Activated naive CD8-positive, alpha-beta T cell treated with anti-CD3 and anti-CD28 coated beads for 36 hours (primary cell): ENCODE results near the gene COX19. TPM values are rescaled to one million over a fixed set of nuclear protein-coding genes. Genes with fewer than 3 reads are reported as not detected.
"Not testable (repeated sequence)": the region's sequence is repeated elsewhere in the genome, so short reads cannot be mapped to it uniquely, and the experiment has no call there.

Source experiments
- DNase-seq: peaks from one replicate; pipeline ENCODE4 v3.0.0; 2021
- H3K27ac Mint-ChIP-seq: one replicate; pipeline ENCODE4 v1.8.0; 2022; ENCODE audit warnings: mild to moderate bottlenecking, moderate library complexity, mixed read lengths
- H3K27me3 Mint-ChIP-seq: one replicate; pipeline ENCODE4 v1.8.0; 2022; ENCODE audit warnings: mild to moderate bottlenecking, mixed read lengths
- H3K36me3 Mint-ChIP-seq: one replicate; pipeline ENCODE4 v1.8.0; 2021; ENCODE audit warnings: mild to moderate bottlenecking, mixed read lengths
- H3K4me1 Mint-ChIP-seq: one replicate; pipeline ENCODE4 v1.8.0; 2021; ENCODE audit warnings: mixed read lengths
- H3K4me3 Mint-ChIP-seq: one replicate; pipeline ENCODE4 v1.8.0; 2022; ENCODE audit warnings: mild to moderate bottlenecking, moderate library complexity, mixed read lengths
- H3K9me3 Mint-ChIP-seq: one replicate; pipeline ENCODE4 v1.8.0; 2022; ENCODE audit warnings: mixed read lengths
- total RNA-seq, 2 experiments: library from RNA; stranded (reverse); gene quantifications; one replicate each; pipeline ENCODE4 v1.2.3, GENCODE V29; 2021

Gene COX19
- total RNA-seq, 2 experiments from 2014 or later: 17.7 to 18.1 TPM

DNA sequence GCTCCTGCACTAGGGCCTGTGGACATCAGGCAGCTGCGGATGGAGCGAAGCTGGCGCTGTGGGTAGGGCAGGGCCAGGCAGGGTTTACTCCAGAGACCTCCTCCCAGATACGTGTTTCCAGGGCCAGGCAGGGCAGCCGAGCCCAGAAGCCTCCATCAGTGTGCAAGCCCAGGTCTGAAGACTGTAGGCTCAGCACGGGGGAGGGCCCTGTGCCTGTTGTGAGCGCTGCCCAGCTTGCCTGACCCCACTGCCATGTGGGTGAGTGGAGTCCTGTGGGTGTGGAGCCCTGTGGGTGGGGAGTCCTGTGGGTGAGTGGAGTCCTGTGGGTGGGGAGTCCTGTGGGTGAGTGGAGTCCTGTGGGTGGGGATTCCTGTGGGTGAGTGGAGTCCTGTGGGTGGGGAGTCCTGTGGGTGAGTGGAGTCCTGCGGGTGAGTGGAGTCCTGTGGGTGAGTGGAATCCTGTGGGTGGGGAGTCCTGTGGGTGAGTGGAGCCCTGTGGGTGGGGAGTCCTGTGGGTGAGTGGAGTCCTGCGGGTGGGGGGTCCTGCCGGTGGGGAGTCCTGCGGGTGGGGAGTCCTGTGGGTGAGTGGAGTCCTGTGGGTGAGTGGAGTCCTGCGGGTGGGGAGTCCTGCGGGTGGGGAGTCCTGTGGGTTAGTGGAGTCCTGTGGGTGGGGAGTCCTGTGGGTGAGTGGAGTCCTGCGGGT lies 25.9 kb upstream of the COX19 start:
- not testable (repeated sequence) for DNase-seq, H3K27me3 Mint-ChIP-seq, H3K36me3 Mint-ChIP-seq, H3K9me3 Mint-ChIP-seq, H3K4me3 Mint-ChIP-seq, H3K4me1 Mint-ChIP-seq
- peak overlapping the region; percentile 25 for H3K27ac Mint-ChIP-seq

DNA sequence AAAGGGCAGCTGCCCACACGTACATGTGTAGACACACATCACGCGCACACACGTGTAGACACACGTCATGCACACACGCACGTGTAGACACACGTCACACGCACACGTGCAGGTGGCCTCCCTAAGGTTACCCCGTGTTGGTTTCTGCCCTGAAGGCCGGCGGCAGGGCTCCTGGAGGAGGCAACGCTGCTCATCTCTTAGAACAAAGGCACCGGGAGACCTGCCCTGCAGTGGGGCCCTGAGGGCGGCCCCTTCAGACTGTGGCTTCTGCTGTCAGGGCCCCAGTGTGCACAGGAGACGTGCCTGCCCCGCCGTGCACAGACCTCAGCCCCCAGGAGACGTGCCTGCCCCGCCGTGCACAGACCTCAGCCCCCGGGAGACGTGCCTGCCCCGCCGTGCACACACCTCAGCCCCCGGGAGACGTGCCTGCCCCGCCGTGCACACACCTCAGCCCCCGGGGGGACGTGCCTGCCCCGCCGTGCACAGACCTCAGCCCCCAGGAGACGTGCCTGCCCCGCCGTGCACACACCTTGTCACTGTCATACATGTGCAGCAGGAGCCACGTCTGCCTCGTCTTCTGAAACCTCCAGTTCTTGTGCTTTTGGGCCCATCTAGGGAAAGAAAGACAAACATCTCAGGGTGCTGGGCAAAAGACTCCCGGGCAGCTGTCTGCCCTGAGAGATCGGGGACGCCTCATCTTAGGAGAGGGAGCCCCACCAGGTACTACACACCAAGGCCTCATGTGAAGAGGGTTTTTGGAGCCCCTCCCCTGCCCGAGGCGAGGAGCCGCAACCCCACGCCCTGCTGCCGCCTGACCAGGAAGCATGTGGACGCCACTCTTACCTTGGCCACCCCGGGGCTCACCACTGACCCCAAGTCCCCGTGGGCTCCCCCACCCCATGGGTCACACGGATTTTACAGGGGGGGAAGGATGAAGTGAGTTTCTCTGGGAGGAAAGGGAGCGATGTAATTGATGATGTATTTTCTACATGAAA lies 24.9 kb upstream of the COX19 start:
- Mint-ChIP-seq H3K36me3 (no peaks in the 10 kb centered on the region), H3K9me3 (no peaks in the 10 kb centered on the region), H3K4me3 (no peak overlapping the region), H3K27me3 (no peaks in the 10 kb centered on the region), H3K4me1 (no peaks in the 10 kb centered on the region), H3K27ac (no peak overlapping the region)
- no peak for DNase-seq

DNA sequence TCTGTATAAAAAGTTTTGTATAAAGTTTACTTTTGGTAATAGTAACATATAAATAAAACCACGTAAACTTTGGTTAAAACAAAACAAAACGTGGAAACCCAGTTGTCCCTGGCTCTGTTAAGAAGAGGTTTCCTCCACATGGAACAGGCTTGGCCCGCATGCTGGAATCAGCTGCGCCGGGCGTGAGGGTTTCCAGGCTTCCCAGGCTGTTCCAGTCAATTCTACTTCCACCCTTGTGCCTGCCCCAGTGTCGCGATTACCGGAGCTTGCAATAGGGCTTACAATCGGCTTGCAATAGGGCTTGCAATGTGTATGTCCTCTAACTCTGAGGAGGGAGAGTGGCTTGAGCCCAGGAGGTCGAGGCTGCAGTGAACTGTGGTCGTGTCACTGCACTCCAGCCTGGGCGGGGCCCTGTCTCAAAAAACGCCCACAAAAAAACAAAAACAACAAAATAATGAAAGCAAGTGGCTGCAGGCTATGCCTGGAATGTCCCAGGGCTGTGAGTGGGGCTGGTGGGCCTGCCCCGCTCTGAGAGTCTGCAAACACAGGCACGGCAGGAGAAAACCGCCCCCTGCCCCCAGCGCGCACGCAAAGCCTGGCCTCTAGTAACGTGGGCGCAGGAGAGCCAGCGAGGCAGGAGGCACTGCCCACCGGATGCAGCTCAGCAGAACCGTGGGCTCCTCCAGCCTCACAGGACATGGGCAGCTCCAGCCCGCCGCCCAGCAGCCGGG lies 24.0 kb upstream of the COX19 start:
- H3K9me3 Mint-ChIP-seq: no peaks in the 10 kb centered on the region
- DNase-seq: no peak
- no peaks in the 10 kb centered on the region for H3K27me3 Mint-ChIP-seq
- no peaks in the 10 kb centered on the region for H3K36me3 Mint-ChIP-seq
- H3K4me3 Mint-ChIP-seq: no peak overlapping the region
- no peak overlapping the region for H3K27ac Mint-ChIP-seq
- no peaks in the 10 kb centered on the region for H3K4me1 Mint-ChIP-seq

DNA sequence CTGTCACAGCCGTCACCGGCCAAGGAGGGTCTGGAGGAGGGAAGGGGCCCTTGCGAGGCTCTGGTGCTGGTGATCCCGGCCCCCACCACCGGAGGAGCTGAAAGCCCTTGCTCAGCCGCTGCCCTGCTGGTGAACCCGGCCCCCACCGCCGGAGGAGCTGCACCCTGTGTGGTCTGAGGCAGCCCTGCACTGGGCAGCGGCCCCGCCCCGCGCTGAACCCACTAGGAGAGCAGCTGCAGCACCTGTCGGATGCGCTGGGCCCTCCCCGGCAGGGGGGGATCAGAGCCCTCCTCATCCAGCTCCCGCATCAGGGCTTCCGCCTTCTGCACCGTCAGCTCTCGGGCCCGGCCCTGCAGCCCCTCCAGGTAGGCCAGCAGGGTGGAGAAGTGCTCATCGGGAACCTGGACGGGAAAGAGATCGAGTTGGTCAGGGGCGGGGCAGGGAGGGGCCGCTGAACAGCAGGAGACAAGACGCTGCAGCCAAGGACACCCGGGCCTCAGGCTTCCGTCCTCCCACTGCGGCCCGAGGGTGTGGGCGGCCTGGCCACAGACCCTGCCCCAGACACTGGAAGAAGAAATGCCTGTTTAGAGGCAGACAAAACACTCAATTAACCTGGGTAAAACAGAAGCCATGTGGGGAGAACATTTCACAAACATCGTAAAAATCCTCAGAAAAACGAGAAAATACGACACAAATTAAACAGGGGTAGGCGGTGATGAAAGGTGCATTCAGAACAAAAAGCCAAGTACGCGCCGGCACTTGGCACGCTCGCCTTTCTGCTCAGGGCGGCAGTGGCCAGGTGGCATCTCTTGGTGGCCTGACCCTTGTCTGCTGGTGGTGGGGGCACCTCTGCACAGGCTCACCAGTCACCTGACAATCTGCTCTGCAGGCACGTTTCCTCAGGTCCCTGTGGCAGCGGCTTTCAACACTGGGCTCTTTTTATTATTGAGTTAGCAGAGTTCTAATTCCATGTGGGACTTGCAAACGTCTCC lies 22.4 kb upstream of the COX19 start:
- H3K4me3 Mint-ChIP-seq: no peak overlapping the region
- no peaks in the 10 kb centered on the region for H3K36me3 Mint-ChIP-seq
- H3K4me1 Mint-ChIP-seq: peaks cover 1% of the 10 kb centered on the region
- H3K9me3 Mint-ChIP-seq: no peaks in the 10 kb centered on the region
- no peaks in the 10 kb centered on the region for H3K27me3 Mint-ChIP-seq
- no peak for DNase-seq
- no peak overlapping the region for H3K27ac Mint-ChIP-seq

DNA sequence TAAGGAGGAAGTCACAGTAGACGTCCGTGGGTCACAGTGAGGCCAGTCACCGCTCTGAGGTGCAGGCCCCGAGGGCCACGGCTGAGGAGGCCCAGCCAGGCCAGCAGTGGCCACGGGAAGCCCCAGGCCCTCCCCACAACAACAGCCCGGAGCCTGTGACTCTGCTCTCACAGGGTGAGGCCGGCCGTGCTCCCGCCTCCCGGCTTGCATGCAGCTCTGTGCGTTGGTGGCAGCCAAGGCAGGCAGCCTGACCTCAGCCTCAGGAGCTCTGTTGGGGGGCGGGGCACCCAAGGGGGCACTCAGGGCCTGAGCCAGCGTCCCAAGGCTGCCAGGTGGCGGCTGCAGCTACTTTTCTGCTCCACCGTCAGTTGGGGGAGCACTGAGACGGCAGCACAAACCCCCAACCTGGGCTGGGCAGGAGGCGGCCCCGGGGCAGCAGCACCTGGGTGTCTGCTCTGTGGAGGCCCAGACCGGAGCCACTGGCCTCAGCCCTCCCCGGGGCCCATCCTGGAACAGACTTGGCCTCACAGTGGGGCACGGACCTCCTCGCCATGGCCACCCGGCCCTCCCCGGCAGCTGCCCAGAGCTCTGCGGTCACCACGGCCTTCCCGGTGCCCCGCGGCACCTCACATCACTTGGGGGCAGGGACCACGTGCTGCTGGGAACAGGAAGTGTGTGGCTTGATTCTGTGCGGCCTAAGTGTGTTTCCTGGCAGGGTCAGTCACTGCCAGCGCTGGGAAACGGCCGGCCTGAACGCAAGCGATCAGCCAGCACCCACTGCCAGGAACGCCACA lies 20.9 kb upstream of the COX19 start:
- Mint-ChIP-seq H3K9me3 (no peaks in the 10 kb centered on the region), H3K4me1 (peaks cover 1% of the 10 kb centered on the region), H3K36me3 (no peaks in the 10 kb centered on the region), H3K27ac (no peak overlapping the region), H3K4me3 (no peak overlapping the region), H3K27me3 (no peaks in the 10 kb centered on the region)
- DNase-seq: no peak

DNA sequence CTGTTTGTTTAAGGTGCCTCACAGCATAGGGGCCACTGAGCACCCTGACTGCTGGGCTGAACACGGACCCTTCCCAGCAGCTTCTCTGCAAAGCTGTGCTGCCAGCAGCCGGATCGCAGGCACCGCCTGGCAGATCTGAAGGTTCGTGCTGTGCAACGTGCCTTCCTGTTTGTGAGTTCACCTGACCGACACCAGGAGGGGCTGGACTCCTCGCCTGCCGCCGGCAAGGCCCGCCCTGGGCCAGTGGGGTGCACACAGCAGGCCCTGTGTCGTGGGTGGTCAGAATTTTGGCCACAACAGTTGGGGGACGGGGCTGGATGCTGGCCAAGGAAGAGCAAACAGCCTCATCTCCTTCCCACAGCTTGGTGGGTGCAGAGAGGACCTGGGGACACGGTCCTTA lies 20.2 kb upstream of the COX19 start:
- Mint-ChIP-seq H3K36me3 (no peaks in the 10 kb centered on the region), H3K9me3 (no peaks in the 10 kb centered on the region)

DNA sequence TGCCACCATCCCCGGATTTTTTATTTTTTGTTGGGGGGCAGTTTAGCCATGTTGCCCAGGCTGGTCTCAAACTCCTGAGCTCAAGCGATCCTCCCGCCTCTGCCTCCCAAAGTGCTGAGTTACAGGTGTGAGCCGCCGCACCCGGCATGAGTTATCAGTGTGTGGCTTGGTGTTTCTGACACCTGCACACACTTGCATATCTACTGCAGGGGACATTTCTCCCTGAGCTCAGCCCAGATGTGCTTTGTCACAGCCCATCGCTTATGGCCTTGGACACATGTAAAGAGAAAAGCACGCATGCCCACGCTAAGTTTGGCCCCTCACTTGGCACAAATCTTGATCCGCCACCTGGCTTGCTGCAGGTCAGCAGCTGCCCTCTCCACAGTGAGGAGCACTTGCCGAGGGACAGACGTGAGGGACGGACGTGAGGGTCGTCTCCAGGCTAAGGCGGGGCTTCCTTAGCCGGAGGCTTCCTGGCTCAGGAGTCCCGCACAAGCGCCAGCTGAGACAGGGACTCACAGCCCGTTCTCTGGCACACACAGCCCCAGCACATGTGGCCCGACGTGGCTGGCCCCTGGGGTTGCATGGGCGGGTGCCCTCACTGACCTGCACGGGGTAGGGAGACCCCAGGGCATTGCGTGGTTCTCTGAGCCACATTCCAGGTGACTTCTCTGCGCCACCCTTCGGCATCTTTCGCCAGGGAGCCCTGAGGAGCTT lies 19.4 kb upstream of the COX19 start:
- peaks cover 1% of the 10 kb centered on the region for H3K4me1 Mint-ChIP-seq
- no peaks in the 10 kb centered on the region for H3K36me3 Mint-ChIP-seq
- DNase-seq: no peak
- H3K4me3 Mint-ChIP-seq: no peak overlapping the region
- H3K9me3 Mint-ChIP-seq: no peaks in the 10 kb centered on the region
- H3K27ac Mint-ChIP-seq: no peak overlapping the region
- no peaks in the 10 kb centered on the region for H3K27me3 Mint-ChIP-seq

More for the DNA sequence above, 20.2 kb upstream of the COX19 start:
- no peak for DNase-seq
- Mint-ChIP-seq H3K4me3 (no peak overlapping the region), H3K27ac (no peak overlapping the region), H3K4me1 (peaks cover 1% of the 10 kb centered on the region), H3K27me3 (no peaks in the 10 kb centered on the region)

DNA sequence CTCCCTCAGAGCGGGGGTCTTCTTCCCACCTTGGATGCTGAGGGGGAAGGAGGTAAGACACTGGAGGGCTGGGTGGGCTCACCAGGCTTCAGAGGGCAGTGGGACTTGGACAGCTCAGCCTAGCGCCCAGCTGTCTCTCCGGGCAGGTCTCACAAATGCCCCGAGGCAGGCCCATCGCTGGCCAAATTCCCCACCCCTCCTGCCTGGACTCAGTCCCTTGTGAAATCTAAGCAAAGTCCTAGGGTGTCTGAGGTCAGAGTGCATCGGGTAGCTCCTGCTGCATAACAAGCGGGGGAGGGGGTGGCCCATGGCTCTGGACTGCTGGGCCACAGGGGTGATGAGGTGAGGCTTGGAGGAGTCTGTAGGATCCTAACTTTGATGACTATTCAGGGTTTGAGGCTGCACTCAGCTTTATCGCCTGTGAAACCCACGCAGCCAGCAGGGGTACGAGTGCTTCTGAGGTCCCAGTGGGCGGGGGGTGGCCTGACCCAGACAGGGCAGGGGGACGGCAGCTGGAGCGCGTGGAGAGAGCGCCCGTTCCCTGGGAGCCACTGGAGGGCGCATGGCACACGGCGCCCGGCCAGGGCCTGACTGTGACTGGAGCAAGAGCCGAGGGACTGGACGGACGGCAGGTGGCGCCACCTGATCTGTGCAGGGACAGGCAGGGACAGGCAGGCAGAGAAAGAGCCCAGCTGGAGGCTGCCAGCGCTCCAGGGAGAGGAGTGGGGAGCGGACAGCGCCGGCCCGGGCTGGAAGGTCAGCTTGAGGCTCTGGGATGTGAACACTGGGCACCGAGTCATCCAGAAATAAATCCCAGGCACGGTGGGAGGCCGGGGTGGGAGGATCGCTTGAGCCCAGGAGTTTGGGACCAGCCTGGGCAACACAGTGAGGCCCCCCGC lies 17.6 kb upstream of the COX19 start:
- H3K36me3 Mint-ChIP-seq: no peaks in the 10 kb centered on the region
- no peaks in the 10 kb centered on the region for H3K27me3 Mint-ChIP-seq
- no peaks in the 10 kb centered on the region for H3K9me3 Mint-ChIP-seq
- no peak overlapping the region for H3K4me3 Mint-ChIP-seq
- peak; percentile 94 for DNase-seq
- no peak overlapping the region for H3K27ac Mint-ChIP-seq
- H3K4me1 Mint-ChIP-seq: peaks cover 1% of the 10 kb centered on the region

DNA sequence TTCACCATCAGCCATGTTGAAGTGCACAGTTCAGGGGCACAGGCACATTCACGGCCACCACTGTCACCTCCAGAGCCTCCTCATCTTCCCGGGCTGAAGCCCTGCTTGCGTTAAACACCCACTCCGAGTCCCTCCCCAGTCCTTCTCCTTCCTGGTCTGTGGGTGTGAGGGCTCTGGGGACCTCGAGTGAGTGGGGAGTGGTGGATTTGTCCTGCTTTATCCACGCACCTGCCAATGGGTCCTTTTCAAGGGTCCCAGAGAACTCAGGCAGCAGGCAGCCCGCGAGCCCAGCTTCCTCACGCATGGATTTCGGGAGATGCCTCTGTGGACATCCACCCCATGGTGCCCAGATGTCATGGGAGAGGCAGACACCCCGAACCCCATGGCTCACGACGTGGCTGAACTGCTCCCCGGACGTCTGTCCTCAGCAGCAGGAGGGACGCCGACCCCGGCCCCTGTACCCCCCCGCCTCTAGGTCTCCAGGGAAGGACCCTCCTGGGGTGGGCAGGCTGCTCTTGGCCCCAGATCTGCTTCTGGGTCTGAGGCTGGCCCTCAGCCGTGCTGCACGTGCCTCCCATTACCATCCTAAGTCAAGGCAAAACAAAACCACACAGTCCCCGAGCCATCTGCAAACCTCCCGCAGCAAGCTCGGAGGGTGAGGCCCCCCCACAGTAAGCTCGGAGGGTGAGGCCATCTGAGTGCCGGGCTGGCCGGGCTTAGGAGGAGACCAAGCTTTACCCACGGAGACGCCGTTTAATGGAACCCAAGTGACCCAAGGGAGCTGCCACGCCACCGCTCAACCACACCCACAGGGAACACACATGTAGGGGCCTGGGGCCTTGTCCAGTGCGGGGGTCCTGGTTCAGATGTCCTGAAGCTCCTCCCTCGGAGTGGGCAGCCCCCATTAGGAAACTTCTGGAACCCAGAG lies 16.6 kb upstream of the COX19 start:
- H3K9me3 Mint-ChIP-seq: no peaks in the 10 kb centered on the region
- H3K27ac Mint-ChIP-seq: no peak overlapping the region
- DNase-seq: no peak
- no peaks in the 10 kb centered on the region for H3K27me3 Mint-ChIP-seq
- peaks cover 1% of the 10 kb centered on the region for H3K4me1 Mint-ChIP-seq
- no peak overlapping the region for H3K4me3 Mint-ChIP-seq
- H3K36me3 Mint-ChIP-seq: no peaks in the 10 kb centered on the region

DNA sequence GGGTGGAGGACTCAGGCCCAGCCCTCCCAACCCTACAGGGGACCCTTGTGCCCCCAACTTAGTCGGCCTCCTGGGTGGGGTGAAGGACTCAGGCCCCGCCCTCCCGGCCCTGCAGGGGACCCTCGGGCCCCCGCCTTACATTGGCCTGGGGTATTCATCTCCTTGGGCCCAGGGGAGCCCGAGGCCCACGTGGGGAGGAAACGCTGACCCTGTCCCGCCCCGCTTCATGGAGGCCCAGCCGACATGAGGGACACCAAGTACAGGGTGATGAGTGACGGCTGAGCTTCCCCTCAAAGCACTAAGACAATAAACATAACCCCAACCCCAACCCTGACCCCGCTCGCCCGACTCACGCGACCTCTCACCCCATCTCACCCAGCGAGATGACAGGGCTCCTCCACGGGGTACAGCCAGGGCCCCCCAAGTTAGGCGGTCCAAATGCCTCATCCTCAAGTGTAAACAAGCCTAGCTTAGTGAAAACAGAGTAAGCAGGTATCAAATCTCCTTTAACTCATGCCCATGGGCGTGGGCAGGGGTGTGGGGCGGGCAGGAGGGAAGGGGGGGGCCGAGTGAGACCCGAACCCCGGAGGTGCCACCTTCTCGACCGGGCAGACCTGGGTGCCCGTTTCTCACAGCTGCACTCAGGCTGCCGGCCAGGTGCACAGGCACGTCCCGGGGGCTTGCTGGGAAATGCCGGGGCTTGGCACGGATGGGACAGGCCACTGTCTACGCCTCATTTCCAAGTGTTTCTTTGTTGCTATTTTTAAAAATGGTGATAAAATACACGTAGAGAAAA lies 15.8 kb upstream of the COX19 start:
- H3K9me3 Mint-ChIP-seq: no peaks in the 10 kb centered on the region
- no peak overlapping the region for H3K27ac Mint-ChIP-seq
- peaks cover 1% of the 10 kb centered on the region for H3K4me1 Mint-ChIP-seq
- H3K4me3 Mint-ChIP-seq: no peak overlapping the region
- no peaks in the 10 kb centered on the region for H3K36me3 Mint-ChIP-seq
- no peak for DNase-seq
- peaks cover 5% of the 10 kb centered on the region for H3K27me3 Mint-ChIP-seq

DNA sequence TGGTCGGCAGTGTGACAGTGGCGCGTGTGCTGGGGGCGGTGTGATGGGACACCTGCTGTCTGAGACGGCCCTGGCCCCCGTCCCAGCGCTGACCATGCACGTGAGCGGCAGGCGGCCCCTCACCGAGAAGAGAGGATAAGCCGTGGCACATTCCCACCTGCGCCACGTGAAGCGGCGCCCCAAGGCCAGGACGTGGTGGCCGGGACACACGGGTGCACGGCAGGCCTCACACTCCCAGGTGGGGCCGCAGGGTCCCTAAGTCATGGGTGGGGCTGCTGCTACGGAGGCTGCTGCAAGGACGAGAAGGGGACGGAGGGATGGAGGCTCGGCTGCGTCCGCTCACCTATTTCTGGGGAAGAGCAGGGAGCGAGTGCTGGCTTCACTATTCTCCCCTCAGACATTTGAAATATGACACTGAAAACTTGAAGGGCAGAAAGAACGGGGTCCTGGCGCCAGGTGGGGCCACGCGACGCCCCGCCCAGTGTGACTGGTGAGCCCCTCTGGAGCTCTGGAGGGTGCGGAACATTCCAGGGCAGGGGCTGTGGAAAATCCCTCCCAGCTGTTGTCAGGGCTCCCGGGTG lies 15.1 kb upstream of the COX19 start:
- Mint-ChIP-seq H3K9me3 (no peaks in the 10 kb centered on the region), H3K27me3 (peaks cover 8% of the 10 kb centered on the region), H3K36me3 (no peaks in the 10 kb centered on the region), H3K27ac (no peak overlapping the region), H3K4me3 (no peak overlapping the region), H3K4me1 (peaks cover 1% of the 10 kb centered on the region)
- DNase-seq: no peak
